ENCODE data around the gene GPHN.
A peak's percentile ranks its signal among the peaks of the same experiment; 100 is the strongest.
"Not testable (repeated sequence)": the region's sequence is repeated elsewhere in the genome, so short reads cannot be mapped to it uniquely, and the experiment has no call there.

Gene GPHN

GRCh38 chr14:66724996-66725395 lies 217.0 kb downstream of the GPHN start:
- DNase-seq: no peak
- intact Hi-C loops (cut with DNase I): no loop called here

GRCh38 chr14:66731298-66731697 lies 223.4 kb downstream of the GPHN start:
- intact Hi-C loops (cut with DNase I); DNase-seq: not testable (repeated sequence)

- intact Hi-C loops (cut with DNase I): no loop called here
- DNase-seq: no peak
These were observed 227.9 kb downstream of the GPHN start for GRCh38 chr14:66735853-66736252.

- DNase-seq: no peak
- intact Hi-C loops (cut with DNase I): no loop called here
These were observed 231.9 kb downstream of the GPHN start for GRCh38 chr14:66739826-66740225.

GRCh38 chr14:66745078-66745477 lies 237.1 kb downstream of the GPHN start:
- intact Hi-C loops (cut with DNase I): no loop called here
- DNase-seq: no peak

GRCh38 chr14:66746316-66747006 lies 238.5 kb downstream of the GPHN start:
- intact Hi-C loops (cut with DNase I): no loop called here
- DNase-seq: peak in 5 of 42 donors; percentile 3 to 51 (median 12)

- DNase-seq: no peak
- intact Hi-C loops (cut with DNase I): no loop called here
These were observed 244.2 kb downstream of the GPHN start for GRCh38 chr14:66752109-66752508.

GRCh38 chr14:66758031-66758613 lies 250.2 kb downstream of the GPHN start:
- DNase-seq: no peak
- intact Hi-C loops (cut with DNase I): no loop called here

- DNase-seq: no peak
- intact Hi-C loops (cut with DNase I): no loop called here
These were observed 264.2 kb downstream of the GPHN start for GRCh38 chr14:66772146-66772545.

GRCh38 chr14:66782853-66783252 lies 274.9 kb downstream of the GPHN start:
- intact Hi-C loops (cut with DNase I): no loop called here
- no peak for DNase-seq

- DNase-seq: no peak
- intact Hi-C loops (cut with DNase I): no loop called here
These were observed 282.2 kb downstream of the GPHN start for GRCh38 chr14:66790101-66790500.

GRCh38 chr14:66802962-66803361 lies 295.0 kb downstream of the GPHN start:
- DNase-seq: no peak
- intact Hi-C loops (cut with DNase I): no loop called here

- DNase-seq: no peak
- intact Hi-C loops (cut with DNase I): no loop called here
These were observed 296.2 kb downstream of the GPHN start for GRCh38 chr14:66804141-66804540.

- DNase-seq: no peak
- intact Hi-C loops (cut with DNase I): no loop called here
These were observed 305.7 kb downstream of the GPHN start for GRCh38 chr14:66813636-66814035.

GRCh38 chr14:66815687-66816086 lies 307.7 kb downstream of the GPHN start:
- intact Hi-C loops (cut with DNase I): no loop called here
- no peak for DNase-seq

GRCh38 chr14:66824251-66824650 lies 316.3 kb downstream of the GPHN start:
- intact Hi-C loops (cut with DNase I): no loop called here
- DNase-seq: peak in 3 of 42 donors; percentile 5 to 21 (median 6)

GRCh38 chr14:66827182-66827581 lies 319.2 kb downstream of the GPHN start:
- DNase-seq: no peak
- intact Hi-C loops (cut with DNase I): no loop called here

- no peak for DNase-seq
- intact Hi-C loops (cut with DNase I): no loop called here
These were observed 323.2 kb downstream of the GPHN start for GRCh38 chr14:66831173-66831572.

- no peak for DNase-seq
- intact Hi-C loops (cut with DNase I): no loop called here
These were observed 325.9 kb downstream of the GPHN start for GRCh38 chr14:66833816-66834215.

- DNase-seq; intact Hi-C loops (cut with DNase I): not testable (repeated sequence)
These were observed 329.5 kb downstream of the GPHN start for GRCh38 chr14:66837436-66837835.

GRCh38 chr14:66842911-66843512 lies 335.1 kb downstream of the GPHN start:
- no peak for DNase-seq
- intact Hi-C loops (cut with DNase I): no loop called here

Measured in head of caudate nucleus (tissue), 42 donors.